Esophagus muscularis mucosa (tissue), 4 donors: ENCODE measurements around the gene POC5. TPM values are rescaled to one million over a fixed set of nuclear protein-coding genes. Genes with fewer than 3 reads are reported as not detected.

Source experiments
- DNase-seq: peaks from one replicate; pipeline ENCODE4 v3.0.0-alpha.2; 2017; ENCODE audit errors: extremely low spot score
- H3K27ac ChIP-seq, 4 donors: fragments of 200-600 bp; sonication (generic); replicated peaks in 1 of 4; 1 replicate in 3 of 4; 2 replicates in 1 of 4; pipeline ENCODE4 v1.5.1; 2016 to 2019; ENCODE audit warnings: mild to moderate bottlenecking in 1 of 4
- H3K27me3 ChIP-seq, 4 donors: fragments of 200-600 bp; sonication (generic); one replicate each; pipeline versions ENCODE4 v1.5.1 to v1.6.0; 2016 to 2019
- H3K36me3 ChIP-seq, 4 donors: fragments of 200-600 bp; sonication (generic); one replicate each; pipeline ENCODE4 v1.5.1; 2016 to 2019
- H3K4me1 ChIP-seq, 4 donors: fragments of 200-600 bp; sonication (generic); one replicate each; pipeline ENCODE4 v1.5.1; 2016 to 2019
- H3K4me3 ChIP-seq, 4 donors: fragments of 200-600 bp; sonication (generic); 1 replicate in 2 of 4; 2 replicates in 2 of 4; pipeline ENCODE4 v1.5.1; 2016 to 2019; ENCODE audit warnings: mild to moderate bottlenecking in 4 of 4, moderate library complexity in 1 of 4
- H3K9me3 ChIP-seq, 4 donors: fragments of 200-600 bp; sonication (generic); 1 replicate in 3 of 4; 2 replicates in 1 of 4; pipeline ENCODE4 v1.5.1; 2016 to 2019
- CTCF ChIP-seq, 3 experiments: fragments of 200-600 bp in 2 of 3; fragments of 450-650 bp in 1 of 3; sonication (generic) in 2 of 3; IDR thresholded peaks; one replicate each; pipeline ENCODE4 v1.5.1; 2017 to 2019; ENCODE audit warnings: antibody characterized with exemption in 3 of 3, mild to moderate bottlenecking in 2 of 3, moderate library complexity in 1 of 3
- EP300 ChIP-seq: sonication (generic); formaldehyde crosslinking; IDR thresholded peaks from one replicate; pipeline ENCODE4 v1.6.1; 2017; ENCODE audit warnings: antibody characterized with exemption
- POLR2A ChIP-seq: fragments of 450-650 bp; IDR thresholded peaks from one replicate; pipeline ENCODE4 v1.6.1; 2017; ENCODE audit warnings: antibody characterized with exemption, moderate library complexity, mild to moderate bottlenecking, low read depth
- POLR2AphosphoS5 ChIP-seq, 2 donors: sonication (generic); formaldehyde crosslinking; IDR thresholded peaks; one replicate each; pipeline ENCODE4 v1.6.1; 2017; ENCODE audit warnings: antibody characterized with exemption in 2 of 2
- WGBS: methylation state at CpG from one replicate; pipeline ENCODE4 v1.1.5; 2018; 5-methylcytosine and 5-hydroxymethylcytosine counted together
- intact Hi-C: fragments of 100-400 bp; cut with DNase I; formaldehyde crosslinking; loops from one replicate; pipeline ENCODE4 v1.15.1; 2023
- total RNA-seq, 4 donors: library from RNA; depleted of rRNA; stranded (reverse); fragments of >200 nt; gene quantifications; one replicate each; pipeline versions ENCODE4 v1.1.0 to v1.2.1, GENCODE V29; 2016

The POC5 gene
- total RNA-seq, 4 donors from 2014 or later: 6.0 to 13.7 (median 8.0) TPM

GRCh38 chr5:75660678-75661465 lies 56.4 kb downstream of the POC5 start:
- intact Hi-C loops: no loop called here
- WGBS: 87% methylated on average over 16 of the region's 16 CpGs
- peaks cover 0 to 9% (median 6%) of the 10 kb centered on the region in 4 donors for H3K4me1 ChIP-seq
- no peaks in the 10 kb centered on the region for H3K9me3 ChIP-seq
- DNase-seq: no peak
- no peak overlapping the region for H3K27ac ChIP-seq
- H3K36me3 ChIP-seq: no peaks in the 10 kb centered on the region
- no peak overlapping the region for H3K4me3 ChIP-seq
- H3K27me3 ChIP-seq: no peaks in the 10 kb centered on the region
- TF ChIP-seq EP300 (no peak), POLR2A (no peak), CTCF (IDR thresholded peaks at IDR 0.05) (no peak), POLR2AphosphoS5 (IDR thresholded peaks at IDR 0.05) (no peak)

DNA sequence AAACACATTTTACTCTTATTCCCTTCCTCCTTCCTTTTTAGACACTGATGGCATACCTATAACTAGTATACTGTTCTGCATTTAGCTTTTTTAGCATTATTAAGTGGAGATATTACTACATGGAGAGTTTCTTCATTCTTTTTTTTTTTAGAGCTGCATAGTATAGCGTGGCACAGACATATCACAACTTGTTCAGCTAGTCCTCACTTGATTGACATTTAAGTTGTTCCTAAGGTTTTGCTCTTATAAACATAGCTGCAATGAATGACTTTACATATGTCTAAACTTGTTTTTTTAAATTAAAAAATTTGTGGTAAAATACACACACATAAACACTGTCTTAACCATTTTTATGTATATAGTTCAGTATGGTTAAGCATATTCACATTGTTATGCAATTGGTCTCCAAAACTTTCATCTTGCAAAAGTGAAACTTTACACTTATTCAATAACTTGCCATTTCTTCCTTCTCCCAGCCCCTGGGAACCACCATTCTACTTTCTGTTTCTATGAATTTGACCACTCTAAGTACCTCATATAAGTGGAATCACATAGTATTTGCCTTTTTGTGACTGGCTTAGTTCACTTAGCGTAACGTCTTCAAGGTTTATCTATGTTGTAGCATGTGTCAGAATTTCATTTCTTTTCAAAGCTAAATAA lies 57.3 kb downstream of the POC5 start:
- Histone ChIP-seq H3K27ac (no peak overlapping the region), H3K4me1 (peaks cover 0 to 10% (median 7%) of the 10 kb centered on the region in 4 donors), H3K27me3 (no peaks in the 10 kb centered on the region), H3K9me3 (no peaks in the 10 kb centered on the region), H3K4me3 (no peak overlapping the region), H3K36me3 (no peaks in the 10 kb centered on the region)
- intact Hi-C loops: no loop called here
- TF ChIP-seq POLR2A (no peak), EP300 (no peak), CTCF (IDR thresholded peaks at IDR 0.05) (no peak), POLR2AphosphoS5 (IDR thresholded peaks at IDR 0.05) (no peak)
- WGBS: 87% methylated on average over 3 of the region's 3 CpGs
- DNase-seq: no peak

DNA sequence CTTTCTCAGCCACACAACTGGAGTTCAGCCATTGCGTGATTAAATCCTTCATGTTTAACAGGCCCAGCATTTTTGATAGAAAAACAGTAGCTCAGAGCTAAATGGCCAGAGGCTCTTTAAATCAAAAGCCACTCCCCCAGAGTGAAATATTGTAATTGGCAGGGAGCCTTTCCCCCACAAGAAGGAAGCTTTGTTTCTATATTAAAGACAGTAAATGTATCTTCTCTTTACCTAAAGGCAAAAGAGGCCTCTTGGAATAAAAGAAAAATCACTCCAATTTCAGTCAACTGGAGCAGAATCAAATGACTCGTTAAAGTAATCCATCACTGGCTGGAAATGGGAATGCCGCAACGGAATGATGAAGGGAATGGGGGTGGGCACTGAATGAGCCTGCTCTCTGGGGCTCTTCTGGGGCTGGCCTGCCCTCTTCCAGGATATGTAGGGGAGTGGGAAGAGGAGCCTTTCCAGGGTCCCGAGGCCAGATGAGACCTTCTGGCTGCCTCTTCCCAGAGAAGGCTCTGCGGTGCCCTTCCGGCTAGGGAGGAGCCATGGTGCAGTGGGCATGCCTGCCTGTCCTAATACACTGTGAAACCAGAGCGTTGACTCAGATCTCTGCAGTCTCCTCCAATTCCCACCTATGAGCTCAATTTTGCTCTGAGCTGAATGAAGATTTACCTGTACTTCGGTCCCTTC lies 60.8 kb downstream of the POC5 start:
- DNase-seq: no peak
- Histone ChIP-seq H3K4me1 (peaks cover 0 to 10% (median 7%) of the 10 kb centered on the region in 4 donors), H3K27ac (peak overlapping the region; percentile 74 to 77 (median 75)), H3K27me3 (no peaks in the 10 kb centered on the region), H3K9me3 (no peaks in the 10 kb centered on the region), H3K36me3 (no peaks in the 10 kb centered on the region), H3K4me3 (peak overlapping the region; percentile 55 to 70 (median 65))
- TF ChIP-seq CTCF (IDR thresholded peaks at IDR 0.05): no peak
- no peak for TF ChIP-seq POLR2AphosphoS5 (IDR thresholded peaks at IDR 0.05)
- TF ChIP-seq EP300: no peak
- TF ChIP-seq POLR2A: no peak
- intact Hi-C loops: no loop called here
- WGBS: 31% methylated on average over 9 of the region's 9 CpGs

DNA sequence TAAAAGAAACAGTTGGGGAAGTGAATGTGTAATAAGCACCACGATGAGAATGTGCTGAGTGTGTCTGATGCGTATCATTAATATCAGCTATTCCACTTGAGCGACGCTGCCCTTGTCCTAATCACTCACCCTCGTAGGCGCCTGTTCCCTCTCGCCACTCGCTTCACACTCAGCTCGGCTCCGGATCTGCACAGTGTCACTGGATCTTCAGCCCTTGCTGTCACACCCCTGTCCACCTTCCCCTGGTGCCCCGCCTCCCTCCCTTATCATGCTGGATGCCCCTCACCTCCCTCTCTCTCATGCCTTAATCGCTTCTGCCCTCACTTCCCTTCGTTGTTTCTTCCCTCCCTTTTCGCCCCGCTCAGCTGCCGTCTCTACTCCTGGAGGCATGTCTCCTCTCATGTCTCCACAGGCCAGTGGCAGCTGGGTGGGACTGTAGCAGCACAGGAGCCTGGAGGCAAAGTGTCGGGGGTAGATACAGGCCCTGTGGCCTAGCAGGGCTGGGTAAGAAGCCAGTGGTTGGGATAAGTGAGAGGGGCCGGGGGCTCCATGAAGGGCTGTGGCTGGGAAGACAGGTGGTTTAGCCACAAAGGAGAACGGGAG lies 62.4 kb downstream of the POC5 start:
- WGBS: 87% methylated on average over 19 of the region's 19 CpGs
- no peak for DNase-seq
- Histone ChIP-seq H3K9me3 (no peaks in the 10 kb centered on the region), H3K36me3 (no peaks in the 10 kb centered on the region), H3K4me3 (no peak overlapping the region), H3K27me3 (no peaks in the 10 kb centered on the region), H3K27ac (no peak overlapping the region), H3K4me1 (peaks cover 0 to 10% (median 7%) of the 10 kb centered on the region in 4 donors)
- no peak for TF ChIP-seq CTCF (IDR thresholded peaks at IDR 0.05)
- TF ChIP-seq POLR2AphosphoS5 (IDR thresholded peaks at IDR 0.05): no peak
- no peak for TF ChIP-seq EP300
- no peak for TF ChIP-seq POLR2A
- intact Hi-C loops: no loop called here
